ENCODE measurements around the gene ARL3.

The ARL3 gene

GRCh38 chr10:102732661-102733060 is 18.5 kb upstream of the ARL3 start:
- WGBS (ENCODE audit: extremely low coverage, insufficient coverage, insufficient read length): no CpG with 5 or more reads among the region's 1 CpG
- no peak overlapping the region for H4K12ac ChIP-seq (ENCODE audit: low read depth, low read length)

GRCh38 chr10:102731222-102731800 is 17.1 kb upstream of the ARL3 start:
- Histone ChIP-seq H3K4ac (ENCODE audit: low read depth, low read length) (no peak overlapping the region), H4K12ac (ENCODE audit: low read depth, low read length) (no peak overlapping the region), H2BK5ac (ENCODE audit: low read depth, low read length, poor library complexity) (no peak overlapping the region), H3K18ac (ENCODE audit: low read length) (no peak overlapping the region), H2BK12ac (ENCODE audit: low read length) (no peak overlapping the region), H3K9me3 (ENCODE audit: insufficient read depth, low read depth, low read length) (no peaks in the 10 kb centered on the region), H3K23ac (ENCODE audit: low read length) (no peak overlapping the region), H3K36me3 (ENCODE audit: control insufficient read depth in 1 of 2, insufficient read depth in 2 of 2, low read length in 2 of 2) (peaks cover 35 to 44% of the 10 kb centered on the region in 2 experiments), H3K79me1 (ENCODE audit: low read length) (peaks cover 4% of the 10 kb centered on the region), H3K14ac (ENCODE audit: low read length) (no peak overlapping the region), H3K9ac (ENCODE audit: low read length) (no peak overlapping the region), H4K91ac (ENCODE audit: low read depth, low read length) (no peak overlapping the region), H3K4me2 (ENCODE audit: low read length) (no peak overlapping the region), H3K4me3 (ENCODE audit: low read depth, low read length) (no peak overlapping the region), H2AFZ (ENCODE audit: insufficient read depth, low read length, poor library complexity) (no peak overlapping the region), H3K27me3 (ENCODE audit: insufficient read depth, low read length) (no peaks in the 10 kb centered on the region), H2BK120ac (ENCODE audit: insufficient read depth, low read length, poor library complexity) (no peak overlapping the region), H3K27ac (ENCODE audit: low read depth, low read length) (no peak overlapping the region), H2AK5ac (ENCODE audit: low read length) (no peak overlapping the region), H3K79me2 (ENCODE audit: control insufficient read depth, insufficient read depth, low read length, poor library complexity) (peaks cover 2% of the 10 kb centered on the region), H3K4me1 (ENCODE audit: control insufficient read depth in 1 of 2, insufficient read depth in 2 of 2, low read length in 2 of 2) (peaks cover 0 to 4% of the 10 kb centered on the region in 2 experiments), H4K8ac (ENCODE audit: low read depth, low read length) (no peak overlapping the region)
- DNase-seq: no peak
- no CpG with 5 or more reads among the region's 5 CpGs for WGBS (ENCODE audit: extremely low coverage, insufficient coverage, insufficient read length)

More at GRCh38 chr10:102732661-102733060, 18.5 kb upstream of the ARL3 start:
- Histone ChIP-seq H4K8ac (ENCODE audit: low read depth, low read length) (no peak overlapping the region), H2AK5ac (ENCODE audit: low read length) (no peak overlapping the region), H3K4ac (ENCODE audit: low read depth, low read length) (no peak overlapping the region), H4K91ac (ENCODE audit: low read depth, low read length) (no peak overlapping the region), H3K4me3 (ENCODE audit: low read depth, low read length) (no peak overlapping the region), H3K9me3 (ENCODE audit: insufficient read depth, low read depth, low read length) (no peaks in the 10 kb centered on the region), H3K14ac (ENCODE audit: low read length) (no peak overlapping the region), H3K4me2 (ENCODE audit: low read length) (no peak overlapping the region), H2BK5ac (ENCODE audit: low read depth, low read length, poor library complexity) (no peak overlapping the region), H3K9ac (ENCODE audit: low read length) (no peak overlapping the region), H2BK12ac (ENCODE audit: low read length) (no peak overlapping the region), H3K18ac (ENCODE audit: low read length) (no peak overlapping the region), H3K36me3 (ENCODE audit: control insufficient read depth in 1 of 2, insufficient read depth in 2 of 2, low read length in 2 of 2) (peaks cover 25 to 38% of the 10 kb centered on the region in 2 experiments), H2AFZ (ENCODE audit: insufficient read depth, low read length, poor library complexity) (no peak overlapping the region), H3K23ac (ENCODE audit: low read length) (no peak overlapping the region), H3K4me1 (ENCODE audit: control insufficient read depth in 1 of 2, insufficient read depth in 2 of 2, low read length in 2 of 2) (peaks cover 0 to 4% of the 10 kb centered on the region in 2 experiments), H3K79me2 (ENCODE audit: control insufficient read depth, insufficient read depth, low read length, poor library complexity) (peaks cover 2% of the 10 kb centered on the region), H3K79me1 (ENCODE audit: low read length) (peaks cover 4% of the 10 kb centered on the region), H2BK120ac (ENCODE audit: insufficient read depth, low read length, poor library complexity) (no peak overlapping the region), H3K27ac (ENCODE audit: low read depth, low read length) (no peak overlapping the region), H3K27me3 (ENCODE audit: insufficient read depth, low read length) (no peaks in the 10 kb centered on the region)
- DNase-seq: no peak

GRCh38 chr10:102729029-102730026 is 15.1 kb upstream of the ARL3 start:
- Histone ChIP-seq H3K4me3 (ENCODE audit: low read depth, low read length) (no peak overlapping the region), H2BK5ac (ENCODE audit: low read depth, low read length, poor library complexity) (no peak overlapping the region), H3K9me3 (ENCODE audit: insufficient read depth, low read depth, low read length) (no peaks in the 10 kb centered on the region), H4K12ac (ENCODE audit: low read depth, low read length) (peak overlapping the region; percentile 46), H4K91ac (ENCODE audit: low read depth, low read length) (peak overlapping the region; percentile 16), H4K8ac (ENCODE audit: low read depth, low read length) (peak overlapping the region; percentile 22), H3K79me2 (ENCODE audit: control insufficient read depth, insufficient read depth, low read length, poor library complexity) (peaks cover 2% of the 10 kb centered on the region), H3K27me3 (ENCODE audit: insufficient read depth, low read length) (no peaks in the 10 kb centered on the region), H3K18ac (ENCODE audit: low read length) (peak overlapping the region; percentile 66), H3K9ac (ENCODE audit: low read length) (no peak overlapping the region), H2BK120ac (ENCODE audit: insufficient read depth, low read length, poor library complexity) (no peak overlapping the region), H2BK12ac (ENCODE audit: low read length) (peak overlapping the region; percentile 84), H3K4me1 (ENCODE audit: control insufficient read depth in 1 of 2, insufficient read depth in 2 of 2, low read length in 2 of 2) (peaks cover 0 to 4% of the 10 kb centered on the region in 2 experiments), H3K4me2 (ENCODE audit: low read length) (no peak overlapping the region), H3K27ac (ENCODE audit: low read depth, low read length) (no peak overlapping the region), H3K79me1 (ENCODE audit: low read length) (peaks cover 4% of the 10 kb centered on the region), H3K36me3 (ENCODE audit: control insufficient read depth in 1 of 2, insufficient read depth in 2 of 2, low read length in 2 of 2) (peaks cover 37 to 42% of the 10 kb centered on the region in 2 experiments), H3K23ac (ENCODE audit: low read length) (no peak overlapping the region), H2AFZ (ENCODE audit: insufficient read depth, low read length, poor library complexity) (no peak overlapping the region), H3K14ac (ENCODE audit: low read length) (peak overlapping the region; percentile 49), H2AK5ac (ENCODE audit: low read length) (peak overlapping the region; percentile 88), H3K4ac (ENCODE audit: low read depth, low read length) (peak overlapping the region; percentile 14)
- WGBS (ENCODE audit: extremely low coverage, insufficient coverage, insufficient read length): no CpG with 5 or more reads among the region's 30 CpGs
- peak; percentile 89 to 94 for DNase-seq

- Histone ChIP-seq H3K4me1 (ENCODE audit: control insufficient read depth in 1 of 2, insufficient read depth in 2 of 2, low read length in 2 of 2) (peaks cover 2 to 4% of the 10 kb centered on the region in 2 experiments), H3K4me2 (ENCODE audit: low read length) (no peak overlapping the region), H3K9ac (ENCODE audit: low read length) (no peak overlapping the region), H2AFZ (ENCODE audit: insufficient read depth, low read length, poor library complexity) (no peak overlapping the region), H3K27me3 (ENCODE audit: insufficient read depth, low read length) (no peaks in the 10 kb centered on the region), H3K4ac (ENCODE audit: low read depth, low read length) (no peak overlapping the region), H3K79me1 (ENCODE audit: low read length) (peaks cover 4% of the 10 kb centered on the region), H2BK120ac (ENCODE audit: insufficient read depth, low read length, poor library complexity) (no peak overlapping the region), H2BK5ac (ENCODE audit: low read depth, low read length, poor library complexity) (no peak overlapping the region), H3K27ac (ENCODE audit: low read depth, low read length) (no peak overlapping the region), H2AK5ac (ENCODE audit: low read length) (no peak overlapping the region), H2BK12ac (ENCODE audit: low read length) (no peak overlapping the region), H3K18ac (ENCODE audit: low read length) (no peak overlapping the region), H3K9me3 (ENCODE audit: insufficient read depth, low read depth, low read length) (no peaks in the 10 kb centered on the region), H4K8ac (ENCODE audit: low read depth, low read length) (no peak overlapping the region), H3K23ac (ENCODE audit: low read length) (no peak overlapping the region), H4K91ac (ENCODE audit: low read depth, low read length) (no peak overlapping the region), H3K79me2 (ENCODE audit: control insufficient read depth, insufficient read depth, low read length, poor library complexity) (peaks cover 2% of the 10 kb centered on the region), H3K36me3 (ENCODE audit: control insufficient read depth in 1 of 2, insufficient read depth in 2 of 2, low read length in 2 of 2) (peaks cover 29 to 30% of the 10 kb centered on the region in 2 experiments), H3K14ac (ENCODE audit: low read length) (no peak overlapping the region), H4K12ac (ENCODE audit: low read depth, low read length) (no peak overlapping the region), H3K4me3 (ENCODE audit: low read depth, low read length) (no peak overlapping the region)
- peak; percentile 35 to 57 for DNase-seq
- WGBS (ENCODE audit: extremely low coverage, insufficient coverage, insufficient read length): no CpG with 5 or more reads among the region's 13 CpGs
Measured at GRCh38 chr10:102727037-102727818, 13.0 kb upstream of the ARL3 start.

Measured in trophoblast cell (in vitro differentiated cells and primary cell).